Type B pancreatic cell (in vitro differentiated cells): ENCODE data around the gene EDA. TPM values are rescaled to one million over a fixed set of nuclear protein-coding genes. Genes with fewer than 3 reads are reported as not detected.

Source experiments
- DNase-seq: peaks from one replicate; pipeline ENCODE4 v3.0.0; 2021; ENCODE audit warnings: mixed read lengths; ENCODE audit not compliant: unreplicated experiment; ENCODE audit errors: extremely low spot score
- H3K27ac Mint-ChIP-seq: 2 replicates; pipeline ENCODE4 v1.8.0; 2021; ENCODE audit warnings: mild to moderate bottlenecking, mixed read lengths
- H3K27me3 Mint-ChIP-seq: 2 replicates; pipeline ENCODE4 v1.8.0; 2021; ENCODE audit warnings: mixed read lengths
- H3K36me3 Mint-ChIP-seq: 2 replicates; pipeline ENCODE4 v1.8.0; 2021; ENCODE audit warnings: mixed read lengths
- H3K4me1 Mint-ChIP-seq: one replicate; pipeline ENCODE4 v1.8.0; 2021; ENCODE audit warnings: mixed read lengths; ENCODE audit not compliant: unreplicated experiment
- H3K4me3 Mint-ChIP-seq: 2 replicates; pipeline ENCODE4 v1.8.0; 2021; ENCODE audit warnings: mild to moderate bottlenecking, mixed read lengths
- H3K9me3 Mint-ChIP-seq: 2 replicates; pipeline ENCODE4 v1.8.0; 2021; ENCODE audit warnings: mixed read lengths
- total RNA-seq: library from RNA; stranded (reverse); gene quantifications from 2 replicates; pipeline ENCODE4 v1.2.1, GENCODE V29; 2021; ENCODE audit warnings: low replicate concordance
- TF ChIP-seq, protein P1 (sequence below): fragments of 200-600 bp; sonication (generic); conservative IDR thresholded peaks from 2 replicates; pipeline ENCODE4 v1.5.0; 2021; ENCODE audit warnings: antibody characterized with exemption, mild to moderate bottlenecking

The EDA gene
- total RNA-seq, 1 donor from 2014 or later: 4.4 TPM

DNA sequence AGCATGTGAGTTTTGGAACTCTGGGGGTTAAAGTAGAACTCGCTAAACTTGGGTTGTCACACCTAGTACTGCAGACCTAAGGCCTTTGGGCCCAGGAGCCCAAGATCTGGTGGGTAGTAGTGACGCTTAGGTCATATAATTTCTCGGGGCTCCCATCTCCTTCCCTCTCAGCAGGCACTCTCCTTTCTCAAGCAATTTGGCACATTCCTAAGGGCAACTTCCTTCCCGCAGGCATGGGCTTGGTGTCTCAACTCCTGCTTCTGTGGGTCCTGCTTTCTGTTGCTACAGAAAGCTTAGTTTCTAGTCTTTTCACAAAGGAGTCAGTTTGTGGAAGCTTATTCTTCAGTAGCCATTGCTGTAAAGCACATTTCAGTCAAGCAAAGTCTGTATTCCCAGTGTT lies 10.4 kb upstream of the EDA start:
- peaks cover 15% of the 10 kb centered on the region for H3K4me1 Mint-ChIP-seq
- H3K9me3 Mint-ChIP-seq: no peaks in the 10 kb centered on the region
- no peaks in the 10 kb centered on the region for H3K27me3 Mint-ChIP-seq
- no peak overlapping the region for H3K4me3 Mint-ChIP-seq
- H3K27ac Mint-ChIP-seq: no peak overlapping the region
- TF ChIP-seq, protein P1, sequence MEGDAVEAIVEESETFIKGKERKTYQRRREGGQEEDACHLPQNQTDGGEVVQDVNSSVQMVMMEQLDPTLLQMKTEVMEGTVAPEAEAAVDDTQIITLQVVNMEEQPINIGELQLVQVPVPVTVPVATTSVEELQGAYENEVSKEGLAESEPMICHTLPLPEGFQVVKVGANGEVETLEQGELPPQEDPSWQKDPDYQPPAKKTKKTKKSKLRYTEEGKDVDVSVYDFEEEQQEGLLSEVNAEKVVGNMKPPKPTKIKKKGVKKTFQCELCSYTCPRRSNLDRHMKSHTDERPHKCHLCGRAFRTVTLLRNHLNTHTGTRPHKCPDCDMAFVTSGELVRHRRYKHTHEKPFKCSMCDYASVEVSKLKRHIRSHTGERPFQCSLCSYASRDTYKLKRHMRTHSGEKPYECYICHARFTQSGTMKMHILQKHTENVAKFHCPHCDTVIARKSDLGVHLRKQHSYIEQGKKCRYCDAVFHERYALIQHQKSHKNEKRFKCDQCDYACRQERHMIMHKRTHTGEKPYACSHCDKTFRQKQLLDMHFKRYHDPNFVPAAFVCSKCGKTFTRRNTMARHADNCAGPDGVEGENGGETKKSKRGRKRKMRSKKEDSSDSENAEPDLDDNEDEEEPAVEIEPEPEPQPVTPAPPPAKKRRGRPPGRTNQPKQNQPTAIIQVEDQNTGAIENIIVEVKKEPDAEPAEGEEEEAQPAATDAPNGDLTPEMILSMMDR: no peak
- H3K36me3 Mint-ChIP-seq: no peaks in the 10 kb centered on the region
- DNase-seq: no peak

GRCh38 chrX:69607616-69608015 lies 8.3 kb upstream of the EDA start:
- H3K4me1 Mint-ChIP-seq: peaks cover 15% of the 10 kb centered on the region
- TF ChIP-seq, protein P1: no peak
- H3K27me3 Mint-ChIP-seq: no peaks in the 10 kb centered on the region
- no peak overlapping the region for H3K27ac Mint-ChIP-seq
- no peaks in the 10 kb centered on the region for H3K9me3 Mint-ChIP-seq
- no peak overlapping the region for H3K4me3 Mint-ChIP-seq
- H3K36me3 Mint-ChIP-seq: no peaks in the 10 kb centered on the region
- DNase-seq: no peak

DNA sequence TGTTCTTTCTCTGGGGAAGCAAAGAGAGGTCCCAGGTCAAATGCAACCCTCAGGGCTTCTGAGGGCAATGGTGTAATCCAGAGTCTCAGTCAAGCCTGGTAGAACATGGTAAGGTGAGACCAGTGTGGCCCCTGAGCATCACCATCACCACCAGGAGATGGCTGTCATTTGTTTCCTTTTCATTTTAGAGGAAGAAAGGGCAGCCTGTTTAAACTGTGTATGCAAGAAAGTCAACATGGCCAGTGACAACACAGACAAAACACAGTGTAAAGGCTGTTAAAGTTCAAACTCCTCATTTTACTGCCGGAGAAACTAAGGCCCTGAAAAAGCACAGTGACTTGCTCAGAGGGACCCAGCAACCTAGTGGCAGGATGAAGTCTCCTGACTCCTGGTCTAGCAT lies 2.0 kb upstream of the EDA start:
- peaks cover 4% of the 10 kb centered on the region for H3K27me3 Mint-ChIP-seq
- no peaks in the 10 kb centered on the region for H3K4me1 Mint-ChIP-seq
- no peaks in the 10 kb centered on the region for H3K36me3 Mint-ChIP-seq
- no peak for DNase-seq
- TF ChIP-seq, protein P1: no peak
- no peak overlapping the region for H3K4me3 Mint-ChIP-seq
- no peaks in the 10 kb centered on the region for H3K9me3 Mint-ChIP-seq
- H3K27ac Mint-ChIP-seq: no peak overlapping the region

DNA sequence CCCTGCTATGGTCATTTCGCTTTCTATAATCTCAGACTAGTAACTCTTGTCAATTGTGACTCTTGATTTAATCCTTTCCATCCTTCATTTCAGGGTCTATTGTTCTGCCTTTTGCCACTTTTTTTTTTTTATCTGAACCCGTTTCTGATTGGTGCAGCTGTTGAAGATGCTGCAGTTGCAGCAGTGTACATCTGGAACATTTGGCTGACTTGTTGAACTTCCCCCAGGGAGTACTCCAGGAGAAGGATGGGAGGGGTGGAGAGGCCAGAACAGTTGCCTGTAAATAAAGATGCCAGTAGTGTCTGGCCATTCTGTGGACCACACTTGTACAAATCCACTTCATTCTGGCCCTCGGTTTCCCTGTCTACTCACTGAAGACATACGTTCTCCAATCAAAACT lies 1.0 kb upstream of the EDA start:
- Mint-ChIP-seq H3K4me1 (no peaks in the 10 kb centered on the region), H3K27ac (no peak overlapping the region), H3K36me3 (no peaks in the 10 kb centered on the region), H3K9me3 (no peaks in the 10 kb centered on the region), H3K27me3 (peaks cover 4% of the 10 kb centered on the region), H3K4me3 (peak overlapping the region; percentile 84)
- DNase-seq: no peak
- TF ChIP-seq, protein P1: no peak

DNA sequence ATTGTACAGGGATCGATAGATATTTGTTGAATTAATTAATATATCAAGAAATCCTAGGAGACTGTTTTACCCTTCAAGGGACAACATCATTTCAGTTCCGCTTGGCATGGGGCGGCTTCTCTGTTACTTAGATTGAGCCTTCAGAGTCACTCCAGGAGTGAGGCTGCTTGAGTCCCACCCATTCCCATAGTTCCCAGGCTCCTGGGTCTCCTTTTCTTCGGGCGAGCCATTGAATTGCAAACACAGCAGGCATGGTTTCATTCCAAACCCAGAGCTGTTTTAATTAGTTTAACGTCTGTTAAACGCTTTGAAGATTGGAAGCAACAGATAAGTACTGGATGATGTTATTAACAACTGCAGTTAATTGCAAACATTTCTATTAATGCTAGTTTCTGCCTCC lies 571 bp upstream of the EDA start:
- H3K36me3 Mint-ChIP-seq: no peaks in the 10 kb centered on the region
- no peaks in the 10 kb centered on the region for H3K9me3 Mint-ChIP-seq
- DNase-seq: no peak
- H3K4me1 Mint-ChIP-seq: no peaks in the 10 kb centered on the region
- H3K27me3 Mint-ChIP-seq: peaks cover 4% of the 10 kb centered on the region
- H3K4me3 Mint-ChIP-seq: peak overlapping the region; percentile 84
- no peak overlapping the region for H3K27ac Mint-ChIP-seq
- TF ChIP-seq, protein P1: no peak

DNA sequence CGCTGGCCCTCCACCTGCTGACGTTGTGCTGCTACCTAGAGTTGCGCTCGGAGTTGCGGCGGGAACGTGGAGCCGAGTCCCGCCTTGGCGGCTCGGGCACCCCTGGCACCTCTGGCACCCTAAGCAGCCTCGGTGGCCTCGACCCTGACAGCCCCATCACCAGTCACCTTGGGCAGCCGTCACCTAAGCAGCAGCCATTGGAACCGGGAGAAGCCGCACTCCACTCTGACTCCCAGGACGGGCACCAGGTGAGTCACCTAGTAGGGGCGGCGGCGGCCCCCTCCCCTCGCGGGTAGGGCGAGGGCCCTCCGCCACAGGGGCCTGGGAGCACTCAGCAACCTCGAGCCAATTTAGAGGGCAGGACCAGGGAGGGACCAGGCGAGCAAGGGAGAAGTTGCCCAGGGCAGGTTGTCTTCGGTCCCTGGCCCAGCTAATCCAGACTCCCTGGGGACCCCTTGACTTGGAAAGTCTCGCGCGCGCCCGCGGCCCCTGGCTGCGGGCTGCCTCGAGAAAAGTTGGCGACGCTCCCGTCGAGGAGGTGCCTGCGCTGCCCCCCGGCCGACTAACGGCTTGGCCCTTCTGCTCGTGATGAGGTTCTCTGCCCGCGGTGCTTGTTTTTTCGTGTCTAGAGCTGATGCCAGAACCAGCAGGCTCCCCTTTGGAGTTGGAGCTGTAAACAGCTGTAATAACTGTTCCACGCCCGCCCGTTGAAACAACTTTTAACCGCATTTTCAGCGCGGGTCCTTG lies 717 bp downstream of the EDA start:
- DNase-seq: no peak
- H3K4me3 Mint-ChIP-seq: peak overlapping the region; percentile 89
- no peaks in the 10 kb centered on the region for H3K9me3 Mint-ChIP-seq
- H3K27me3 Mint-ChIP-seq: peaks cover 4% of the 10 kb centered on the region
- no peak overlapping the region for H3K27ac Mint-ChIP-seq
- no peaks in the 10 kb centered on the region for H3K4me1 Mint-ChIP-seq
- TF ChIP-seq, protein P1: no peak
- H3K36me3 Mint-ChIP-seq: no peaks in the 10 kb centered on the region
